ENCODE measurements around the gene RIGI. TPM values are rescaled to one million over a fixed set of nuclear protein-coding genes. Genes with fewer than 3 reads are reported as not detected.
A peak's percentile ranks its signal among the peaks of the same experiment; 100 is the strongest.

RIGI gene
- total and polyA plus RNA-seq, 3 donors from 2014 or later: 4.9 to 10.2 (median 8.4) TPM

DNA sequence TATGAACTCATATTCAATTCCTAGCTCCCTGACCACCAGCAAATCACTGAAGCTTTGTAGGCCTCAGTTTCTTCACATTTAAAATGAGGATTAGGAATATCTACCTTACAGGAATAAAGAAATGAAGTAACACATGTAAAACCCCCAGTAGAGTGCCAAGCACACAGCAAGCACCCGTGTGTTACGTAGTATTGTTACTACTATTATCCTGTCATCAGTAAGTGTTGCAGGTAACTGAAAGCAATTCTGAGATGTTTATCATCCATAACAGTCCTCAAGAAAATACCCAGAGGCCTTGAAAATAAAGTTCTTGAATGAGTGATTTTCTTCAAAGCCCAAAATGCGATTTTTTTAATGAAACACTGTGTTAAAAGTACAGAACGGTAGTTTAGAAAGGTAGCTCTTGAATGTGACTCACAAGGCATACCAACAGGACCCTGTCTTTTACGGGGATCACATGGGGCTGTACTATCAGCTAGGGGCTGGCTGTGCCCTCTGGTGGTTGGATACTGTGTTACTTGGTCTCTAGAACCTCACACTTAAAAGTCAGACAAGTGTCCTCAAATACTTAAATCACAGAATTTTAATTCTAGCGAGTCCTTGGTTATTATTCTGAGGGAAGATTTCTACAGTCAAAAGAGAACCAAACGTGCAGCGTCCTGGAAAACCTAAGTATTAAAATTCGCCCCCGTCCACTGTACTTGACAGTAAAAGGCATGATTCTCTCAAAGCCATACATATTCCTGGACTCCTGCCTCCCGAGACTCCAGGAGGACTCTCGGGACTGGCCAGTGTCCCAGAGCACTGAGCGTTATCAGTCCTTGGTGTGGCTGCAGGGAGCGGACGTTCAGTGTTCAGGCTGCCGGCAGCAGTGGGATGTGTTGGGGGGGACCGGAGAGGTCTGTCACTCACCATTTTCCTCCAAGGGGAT is 46.2 kb upstream of the RIGI start:
- TF ChIP-seq CTCF (IDR thresholded peaks at IDR 0.05): peak; percentile 26 to 75 (median 70)
- TF ChIP-seq POLR2A (IDR thresholded peaks at IDR 0.05): no peak
- Histone ChIP-seq H3K4me3 (peak overlapping the region; percentile 88 to 90), H3K9me3 (no peaks in the 10 kb centered on the region), H3K4me1 (peaks cover 17% of the 10 kb centered on the region), H3K27me3 (no peaks in the 10 kb centered on the region), H3K36me3 (ENCODE audit: low read depth, missing control alignments) (no peaks in the 10 kb centered on the region), H3K27ac (peak overlapping the region; percentile 79 to 91)
- WGBS, 2 donors: 2% methylated on average over 16 to 17 of the region's 17 CpGs
- intact Hi-C loops (cut with DNase I; ENCODE audit: low total_unique reads): no loop called here
- DNase-seq: peak; percentile 85

- intact Hi-C loops (cut with DNase I; ENCODE audit: low total_unique reads): no loop called here
- TF ChIP-seq POLR2A (IDR thresholded peaks at IDR 0.05): no peak
- TF ChIP-seq CTCF (IDR thresholded peaks at IDR 0.05): no peak
Measured at GRCh38 chr9:32570262-32570661, 44.3 kb upstream of the RIGI start.

GRCh38 chr9:32566770-32567169 is 40.8 kb upstream of the RIGI start:
- no peak overlapping the region for H3K4me3 ChIP-seq
- no peak for TF ChIP-seq POLR2A (IDR thresholded peaks at IDR 0.05)
- TF ChIP-seq CTCF (IDR thresholded peaks at IDR 0.05): no peak
- DNase-seq: no peak
- H3K27ac ChIP-seq: no peak overlapping the region
- no peaks in the 10 kb centered on the region for H3K27me3 ChIP-seq
- no peaks in the 10 kb centered on the region for H3K9me3 ChIP-seq
- intact Hi-C loops (cut with DNase I; ENCODE audit: low total_unique reads): no loop called here
- no peaks in the 10 kb centered on the region for H3K36me3 ChIP-seq (ENCODE audit: low read depth, missing control alignments)
- 95 to 96% methylated on average over 11 to 26 of the region's 26 CpGs for WGBS, 2 donors
- H3K4me1 ChIP-seq: peaks cover 9% of the 10 kb centered on the region

More at GRCh38 chr9:32570262-32570661, 44.3 kb upstream of the RIGI start:
- no peak for DNase-seq
- WGBS, 2 donors: 85 to 87% methylated on average over 4 of the region's 4 CpGs
- Histone ChIP-seq H3K4me1 (peaks cover 17% of the 10 kb centered on the region), H3K27me3 (no peaks in the 10 kb centered on the region), H3K27ac (no peak overlapping the region), H3K4me3 (no peak overlapping the region), H3K9me3 (no peaks in the 10 kb centered on the region), H3K36me3 (ENCODE audit: low read depth, missing control alignments) (no peaks in the 10 kb centered on the region)

DNA sequence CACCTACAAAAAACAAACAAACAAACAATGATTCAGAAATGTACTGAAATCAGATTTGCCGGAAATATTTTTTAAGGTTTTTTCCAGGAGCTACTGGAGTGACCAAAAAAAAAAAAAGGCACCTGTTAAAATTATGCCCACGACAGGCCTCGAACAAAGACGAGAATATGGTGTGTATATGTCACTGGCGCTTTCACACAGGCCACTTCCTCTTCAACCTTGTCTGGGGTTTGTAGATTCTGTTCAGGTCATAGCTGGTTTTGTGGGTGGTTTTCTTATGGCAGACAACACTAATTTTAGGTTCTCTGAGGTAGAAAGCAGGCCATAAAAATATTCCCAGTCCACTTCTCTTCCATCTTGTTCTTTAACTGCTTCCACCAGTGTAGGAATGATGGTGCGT is 40.0 kb upstream of the RIGI start:
- TF ChIP-seq POLR2A (IDR thresholded peaks at IDR 0.05) (no peak), CTCF (IDR thresholded peaks at IDR 0.05) (no peak)
- Histone ChIP-seq H3K27ac (no peak overlapping the region), H3K27me3 (no peaks in the 10 kb centered on the region), H3K4me3 (no peak overlapping the region), H3K4me1 (peaks cover under 1% of the 10 kb centered on the region), H3K9me3 (no peaks in the 10 kb centered on the region), H3K36me3 (ENCODE audit: low read depth, missing control alignments) (no peaks in the 10 kb centered on the region)
- intact Hi-C loops (cut with DNase I; ENCODE audit: low total_unique reads): no loop called here
- no peak for DNase-seq
- WGBS, 2 donors: 94 to 98% methylated on average over 6 of the region's 6 CpGs
